Stimulated activated naive CD4-positive, alpha-beta T cell treated with Interleukin-2 at 50 U/mL for 16 hours (primary cell): ENCODE measurements around the gene CMSS1.
A peak's percentile ranks its signal among the peaks of the same experiment; 100 is the strongest.

ENCODE experiments used
- DNase-seq: peaks from one replicate; lab custom pipeline; 2025; lab: John Stamatoyannopoulos, UW

The CMSS1 gene

GRCh38 chr3:99875581-99875928 is 57.9 kb downstream of the CMSS1 start:
- DNase-seq, result no peak

GRCh38 chr3:99875929-99876841 is 58.5 kb downstream of the CMSS1 start:
- peak; percentile 45 for DNase-seq

GRCh38 chr3:99877031-99877579 is 59.4 kb downstream of the CMSS1 start:
- DNase-seq, result no peak

- DNase-seq, result no peak
These were observed 60.3 kb downstream of the CMSS1 start for GRCh38 chr3:99878005-99878404.

GRCh38 chr3:99879275-99879674 is 61.6 kb downstream of the CMSS1 start:
- DNase-seq, result no peak

GRCh38 chr3:99881121-99881524 is 63.5 kb downstream of the CMSS1 start:
- DNase-seq, result no peak

GRCh38 chr3:99882436-99883137 is 64.9 kb downstream of the CMSS1 start:
- DNase-seq, result no peak

GRCh38 chr3:99883138-99883461 is 65.4 kb downstream of the CMSS1 start:
- no peak for DNase-seq

- no peak for DNase-seq
These were observed 66.0 kb downstream of the CMSS1 start for GRCh38 chr3:99883693-99884092.

- DNase-seq, result no peak
These were observed 66.8 kb downstream of the CMSS1 start for GRCh38 chr3:99884484-99884883.

GRCh38 chr3:99885085-99885484 is 67.4 kb downstream of the CMSS1 start:
- no peak for DNase-seq

GRCh38 chr3:99885851-99886250 is 68.2 kb downstream of the CMSS1 start:
- no peak for DNase-seq

GRCh38 chr3:99891610-99892285 is 74.1 kb downstream of the CMSS1 start:
- DNase-seq, result no peak

- DNase-seq, result no peak
These were observed 74.7 kb downstream of the CMSS1 start for GRCh38 chr3:99892332-99892731.

- DNase-seq, result no peak
These were observed 77.6 kb downstream of the CMSS1 start for GRCh38 chr3:99895131-99895696.

- DNase-seq, result no peak
These were observed 78.2 kb downstream of the CMSS1 start for GRCh38 chr3:99895703-99896441.

GRCh38 chr3:99896482-99896881 is 78.8 kb downstream of the CMSS1 start:
- no peak for DNase-seq

- DNase-seq, result no peak
These were observed 81.9 kb downstream of the CMSS1 start for GRCh38 chr3:99899603-99900002.

GRCh38 chr3:99900248-99900647 is 82.6 kb downstream of the CMSS1 start:
- no peak for DNase-seq

GRCh38 chr3:99901200-99901926 is 83.7 kb downstream of the CMSS1 start:
- no peak for DNase-seq

GRCh38 chr3:99902091-99902490 is 84.4 kb downstream of the CMSS1 start:
- DNase-seq, result no peak
